Adrenal gland (tissue), 5 donors: ENCODE data around the gene PMPCA.

Experiments used
- CTCF ChIP-seq, 6 experiments: fragments of 450-650 bp in 4 of 6; fragments of 200-600 bp in 2 of 6; sonication (generic) in 1 of 6; IDR thresholded peaks; 1 replicate in 5 of 6; 2 replicates in 1 of 6; pipeline versions ENCODE4 v1.5.1 to v1.8.0; 2016 to 2021; ENCODE audit warnings: antibody characterized with exemption in 6 of 6, mild to moderate bottlenecking in 2 of 6, moderate library complexity in 1 of 6
- POLR2A ChIP-seq, 2 donors: fragments of 450-650 bp; IDR thresholded peaks; one replicate each; pipeline ENCODE4 v1.6.1; 2017; ENCODE audit warnings: antibody characterized with exemption in 2 of 2, mild to moderate bottlenecking in 2 of 2, moderate library complexity in 1 of 2
- donor health status: DM: no; HTN: no; CAD: no.

DNA sequence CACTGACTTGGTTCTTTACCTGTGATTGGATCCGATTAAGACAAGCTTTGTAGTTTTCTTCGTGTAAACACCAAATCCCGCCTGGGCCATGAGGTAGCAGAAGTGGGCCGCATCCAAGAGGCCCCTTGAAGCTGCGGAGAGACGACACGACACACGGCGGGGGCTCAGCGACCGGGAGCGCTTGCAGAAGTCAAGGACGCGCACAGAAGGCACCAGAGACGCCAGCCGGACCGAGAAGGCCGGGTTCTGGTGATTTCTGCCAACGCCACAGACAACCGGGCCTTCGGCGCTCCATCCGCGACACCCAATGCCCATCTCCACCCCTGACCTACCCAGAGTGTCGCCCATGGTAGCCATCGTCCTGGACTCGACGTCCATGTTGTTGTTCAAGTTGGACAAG, 49.0 kb downstream of the PMPCA start:
- TF ChIP-seq CTCF (IDR thresholded peaks at IDR 0.05) (no peak), POLR2A (IDR thresholded peaks at IDR 0.05) (no peak)
